Measurements from ENCODE around the gene PRKCA. TPM values are rescaled to one million over a fixed set of nuclear protein-coding genes. Genes with fewer than 3 reads are reported as not detected.

PRKCA gene
- total RNA-seq, 1 donor from 2014 or later = 5.6 TPM

- Histone ChIP-seq H3K36me3 (no peaks in the 10 kb centered on the region), H3K27ac (replicated peaks) (no peak overlapping the region), H3K4me1 (peaks cover 12% of the 10 kb centered on the region), H3K27me3 (ENCODE audit: low read depth) (no peaks in the 10 kb centered on the region), H3K9me3 (replicated peaks) (no peaks in the 10 kb centered on the region), H3K4me3 (no peak overlapping the region)
- no peak for DNase-seq
- no peak for TF ChIP-seq CTCF (IDR thresholded peaks at IDR 0.05; ENCODE audit: borderline replicate concordance)
- intact Hi-C loops (cut with micrococcal nuclease) = no loop called here
Observed at GRCh38 chr17:66372182-66372581, 69.8 kb downstream of the PRKCA start.

- Histone ChIP-seq H3K9me3 (replicated peaks) (no peaks in the 10 kb centered on the region), H3K36me3 (no peaks in the 10 kb centered on the region), H3K27me3 (ENCODE audit: low read depth) (no peaks in the 10 kb centered on the region), H3K27ac (replicated peaks) (no peak overlapping the region), H3K4me3 (no peak overlapping the region), H3K4me1 (peaks cover 12% of the 10 kb centered on the region)
- intact Hi-C loops (cut with micrococcal nuclease) = no loop called here
- no peak for TF ChIP-seq CTCF (IDR thresholded peaks at IDR 0.05; ENCODE audit: borderline replicate concordance)
- no peak for DNase-seq
Observed at GRCh38 chr17:66373079-66373478, 70.7 kb downstream of the PRKCA start.

DNA sequence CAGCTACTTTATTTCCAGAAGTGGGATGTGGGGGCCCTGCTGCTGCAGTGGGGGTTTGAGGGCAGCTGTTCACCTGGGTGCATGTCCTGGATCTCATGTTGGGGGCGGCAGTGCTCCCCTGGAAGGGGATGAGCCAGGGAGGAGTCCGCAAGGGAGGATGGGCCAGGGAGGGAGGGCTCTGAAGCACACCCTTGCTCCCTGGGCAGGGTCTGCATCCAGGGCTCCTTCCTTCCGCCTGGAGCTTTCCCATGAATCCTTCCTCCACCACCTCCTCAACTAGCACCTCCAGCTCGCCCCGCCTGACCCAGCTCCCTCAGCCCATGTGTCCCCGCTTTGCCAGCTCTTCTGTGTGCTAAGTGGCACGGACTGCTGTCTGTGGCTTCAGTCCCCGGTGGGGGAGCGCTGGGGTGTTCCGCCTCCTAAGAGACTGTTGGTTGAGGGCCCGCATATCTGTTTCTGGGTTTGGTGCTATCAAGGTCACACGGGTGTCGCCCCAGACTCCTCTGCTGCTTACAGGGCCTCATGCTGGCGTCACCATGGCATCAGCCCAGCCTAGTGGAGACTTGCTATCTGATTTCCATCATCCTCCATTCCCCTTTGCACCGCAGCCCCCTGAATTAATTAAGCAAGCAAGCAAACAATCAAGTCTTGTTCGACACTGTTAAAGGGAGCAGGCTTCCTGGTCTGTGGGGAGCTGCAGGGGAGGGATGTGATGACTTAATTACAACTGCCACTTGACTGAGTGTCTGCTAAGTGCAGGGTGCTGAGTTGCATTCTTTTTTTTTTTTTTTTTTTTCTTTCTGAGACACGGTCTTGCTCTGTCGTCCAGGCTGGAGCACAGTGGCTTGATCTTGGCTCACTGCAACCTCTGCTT lies 71.8 kb downstream of the PRKCA start:
- peaks cover 12% of the 10 kb centered on the region for H3K4me1 ChIP-seq
- H3K4me3 ChIP-seq = peak overlapping the region; percentile 49
- H3K27me3 ChIP-seq (ENCODE audit: low read depth) = no peaks in the 10 kb centered on the region
- no peaks in the 10 kb centered on the region for H3K36me3 ChIP-seq
- intact Hi-C loops (cut with micrococcal nuclease) = no loop called here
- peak; percentile 21 for DNase-seq
- no peaks in the 10 kb centered on the region for H3K9me3 ChIP-seq (replicated peaks)
- no peak for TF ChIP-seq CTCF (IDR thresholded peaks at IDR 0.05; ENCODE audit: borderline replicate concordance)
- H3K27ac ChIP-seq (replicated peaks) = peak overlapping the region; percentile 19

DNA sequence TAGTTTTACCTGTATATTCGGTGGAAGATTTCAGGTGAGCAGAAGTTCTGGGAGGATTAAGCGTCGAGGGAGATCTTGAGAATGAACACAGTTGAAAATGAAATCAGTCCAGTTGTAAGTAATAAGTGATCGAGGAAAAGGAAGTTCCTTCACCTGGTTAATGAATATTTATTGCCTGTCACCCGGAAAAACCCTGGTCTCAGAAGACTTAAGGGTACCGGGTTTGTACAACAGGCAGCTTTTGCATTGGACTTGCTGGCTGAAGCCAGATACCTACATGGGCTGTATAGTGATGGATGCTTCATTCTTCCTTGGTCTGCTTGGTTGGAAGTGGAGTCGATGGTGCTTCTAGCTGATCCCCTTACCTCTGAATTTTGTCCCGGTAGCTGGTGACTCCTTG lies 72.7 kb downstream of the PRKCA start:
- no peak for DNase-seq
- Histone ChIP-seq H3K4me1 (peaks cover 18% of the 10 kb centered on the region), H3K9me3 (replicated peaks) (no peaks in the 10 kb centered on the region), H3K27me3 (ENCODE audit: low read depth) (no peaks in the 10 kb centered on the region), H3K27ac (replicated peaks) (no peak overlapping the region), H3K36me3 (no peaks in the 10 kb centered on the region), H3K4me3 (no peak overlapping the region)
- intact Hi-C loops (cut with micrococcal nuclease) = no loop called here
- TF ChIP-seq CTCF (IDR thresholded peaks at IDR 0.05; ENCODE audit: borderline replicate concordance) = no peak

GRCh38 chr17:66378296-66378695 lies 75.9 kb downstream of the PRKCA start:
- no peak for DNase-seq
- Histone ChIP-seq H3K27ac (replicated peaks) (no peak overlapping the region), H3K27me3 (ENCODE audit: low read depth) (no peaks in the 10 kb centered on the region), H3K4me1 (peaks cover 18% of the 10 kb centered on the region), H3K4me3 (no peak overlapping the region), H3K36me3 (no peaks in the 10 kb centered on the region), H3K9me3 (replicated peaks) (no peaks in the 10 kb centered on the region)
- no peak for TF ChIP-seq CTCF (IDR thresholded peaks at IDR 0.05; ENCODE audit: borderline replicate concordance)
- intact Hi-C loops (cut with micrococcal nuclease) = no loop called here
